DMS114 treated with DMSO at 0.1 percent for 48 hours (cell line): ENCODE measurements around the gene SLC30A4.
"Not testable (repeated sequence)": the region's sequence is repeated elsewhere in the genome, so short reads cannot be mapped to it uniquely, and the experiment has no call there.

ENCODE experiments used
- DNase-seq: peaks from one replicate; lab custom pipeline; 2025; ENCODE audit not compliant: unreplicated experiment; lab: John Stamatoyannopoulos, UW

SLC30A4 gene

DNA sequence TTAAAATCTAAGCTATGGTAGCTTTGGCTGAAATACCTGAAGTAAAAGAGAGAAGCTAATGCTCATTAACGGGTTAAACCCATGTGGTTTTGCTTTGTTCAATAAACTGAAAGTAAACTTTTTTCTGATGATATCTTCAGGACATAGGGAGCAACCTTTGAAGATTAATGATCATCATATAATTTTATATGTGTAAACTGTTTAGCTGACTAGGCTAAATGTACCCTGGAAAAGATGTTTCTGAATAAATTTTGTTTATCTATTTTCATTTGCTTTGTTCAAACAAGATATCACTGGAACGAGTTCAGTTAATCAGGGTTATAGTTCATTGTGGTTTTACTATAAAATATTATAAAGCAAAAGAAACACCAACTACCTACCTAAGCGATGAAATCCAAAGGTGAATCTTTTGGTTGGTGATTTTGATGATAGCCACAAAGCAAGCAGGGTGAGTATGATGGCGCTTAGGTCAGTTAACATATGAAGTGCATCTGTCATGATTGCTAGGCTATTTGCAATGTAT is 11.7 kb downstream of the SLC30A4 start:
- no peak for DNase-seq

DNA sequence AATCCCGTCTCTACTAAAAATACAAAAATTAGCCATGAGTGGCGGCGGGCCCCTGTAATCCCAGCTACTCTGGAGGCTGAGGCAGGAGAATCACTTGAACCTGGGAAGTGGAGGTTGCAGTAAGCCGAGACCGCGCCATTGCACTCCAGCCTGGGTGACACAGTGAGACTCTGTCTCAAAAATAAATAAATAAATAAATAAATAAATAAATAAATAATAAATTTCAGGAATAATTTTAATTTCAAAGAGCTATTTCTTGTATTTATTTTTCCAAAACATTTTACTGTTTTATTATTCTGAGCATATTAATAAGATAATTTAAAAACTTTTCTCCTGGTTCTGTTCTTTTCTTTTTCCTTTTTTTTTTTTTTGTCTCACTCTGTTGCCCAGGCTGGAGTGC is 15.4 kb downstream of the SLC30A4 start:
- DNase-seq, result not testable (repeated sequence)

DNA sequence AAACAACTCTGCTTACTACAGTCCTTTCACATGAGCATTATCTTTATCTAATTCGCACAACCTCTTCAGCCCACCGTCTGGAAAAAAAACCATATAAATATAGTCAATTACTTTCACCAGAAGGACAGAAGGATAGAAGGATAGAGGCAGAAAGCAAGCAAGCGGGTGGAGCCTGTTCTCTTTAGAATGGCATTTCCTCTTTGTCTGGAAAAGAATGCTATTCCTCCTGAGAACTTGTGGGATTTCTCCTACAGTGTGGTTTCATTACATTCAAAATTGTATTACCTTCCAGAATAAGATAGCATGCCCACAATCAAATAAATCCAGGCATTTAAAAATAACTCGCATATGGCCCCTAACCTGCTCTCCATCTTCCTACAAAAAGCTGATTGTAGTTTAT is 23.1 kb downstream of the SLC30A4 start:
- no peak for DNase-seq

DNA sequence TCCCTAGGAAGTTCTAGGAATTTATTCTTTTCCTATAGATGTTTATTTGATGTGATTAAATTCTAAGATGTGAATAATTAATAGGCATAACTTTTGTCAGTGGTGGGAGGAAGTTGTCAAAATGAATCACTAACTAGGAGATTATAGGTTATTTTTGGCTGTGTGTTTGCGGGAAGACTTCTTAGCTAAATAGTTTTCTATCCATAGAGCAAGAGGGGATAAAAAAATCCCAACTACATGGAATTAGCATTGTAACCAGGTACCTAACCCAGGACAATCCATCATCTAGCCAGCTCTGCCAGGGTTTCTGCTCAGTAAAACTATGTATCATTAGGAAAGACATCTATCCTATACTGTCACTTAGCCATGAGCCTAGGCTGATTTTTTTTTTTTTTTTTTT is 23.9 kb downstream of the SLC30A4 start:
- DNase-seq, result no peak

DNA sequence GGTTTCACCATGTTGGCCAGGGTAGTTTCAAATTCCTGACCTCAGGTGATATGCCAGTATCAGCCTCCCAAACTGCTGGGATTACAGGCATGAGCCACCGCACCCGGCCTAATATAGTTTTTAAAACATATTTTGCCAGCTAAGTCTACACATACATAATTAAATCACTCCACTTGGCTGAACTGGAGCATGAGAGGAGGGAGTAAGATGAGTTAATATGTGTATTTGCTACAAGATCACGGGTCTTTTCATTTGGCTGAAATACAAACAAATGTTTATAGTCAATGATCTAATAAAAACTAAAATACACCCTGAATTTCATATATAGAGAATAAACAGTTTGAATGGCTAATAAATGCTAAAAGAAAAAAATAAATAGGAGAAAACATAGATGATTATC is 25.3 kb downstream of the SLC30A4 start:
- DNase-seq, result no peak

DNA sequence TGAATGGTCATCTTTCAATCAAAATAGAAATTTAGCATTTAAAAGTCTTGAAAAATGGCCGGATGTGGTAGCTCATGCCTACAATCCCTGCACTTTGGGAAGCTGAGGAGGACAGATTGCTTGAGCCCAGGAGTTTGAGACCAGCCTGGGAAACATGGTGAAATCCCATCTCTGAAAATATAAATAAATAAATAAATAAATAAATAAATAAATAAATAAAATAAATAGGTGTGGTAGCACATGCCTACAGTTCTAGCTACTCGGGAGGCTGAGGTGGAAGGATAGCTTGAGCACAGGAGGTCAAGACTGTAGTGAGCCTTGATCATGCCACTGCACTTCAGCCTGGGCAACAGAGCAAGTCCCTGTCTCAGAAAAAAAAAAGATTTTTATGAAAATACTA is 25.9 kb downstream of the SLC30A4 start:
- no peak for DNase-seq

DNA sequence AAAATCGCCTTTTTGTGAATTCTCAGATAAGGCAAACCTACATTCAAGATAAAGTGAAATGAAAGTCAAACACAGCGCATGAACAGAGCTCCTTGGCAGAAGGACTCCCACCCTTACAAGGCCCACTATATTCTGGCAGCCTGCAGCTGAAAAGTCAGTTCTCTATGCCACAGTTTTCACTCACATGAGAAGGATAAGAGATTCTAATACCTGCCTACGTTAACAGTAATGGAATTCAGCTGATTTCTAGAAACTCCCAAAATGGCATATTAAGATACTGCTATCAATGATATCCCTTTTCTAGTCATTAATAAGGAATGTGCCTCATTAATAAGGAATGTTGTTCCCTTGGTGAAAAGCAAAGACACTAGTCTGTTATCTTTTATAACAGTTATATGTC is 27.0 kb downstream of the SLC30A4 start:
- no peak for DNase-seq

DNA sequence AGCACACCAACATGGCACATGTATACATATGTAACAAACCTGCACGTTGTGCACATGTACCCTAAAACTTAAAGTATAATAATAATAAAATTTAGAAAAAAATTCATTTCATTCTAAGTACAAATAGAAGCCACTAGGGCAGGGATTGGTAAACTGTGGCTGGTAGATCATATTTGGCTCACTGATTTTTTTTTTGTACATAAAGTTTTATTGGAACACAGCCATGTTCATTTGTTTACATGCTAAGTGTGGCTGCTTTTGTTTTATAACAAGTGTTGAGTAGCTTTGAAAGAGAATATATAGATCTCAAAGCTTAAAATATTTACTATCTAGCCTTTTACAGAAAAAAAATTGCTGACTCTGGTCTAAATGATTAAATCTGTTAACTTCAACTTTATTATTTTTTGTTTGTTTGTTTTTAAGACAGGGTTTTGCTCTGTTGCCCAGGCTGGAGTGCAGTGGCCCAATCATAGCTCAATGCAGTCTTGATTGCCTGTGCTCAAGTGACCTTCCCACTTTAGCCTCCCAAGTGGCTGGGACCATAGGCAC is 32.8 kb downstream of the SLC30A4 start:
- DNase-seq, result no peak

DNA sequence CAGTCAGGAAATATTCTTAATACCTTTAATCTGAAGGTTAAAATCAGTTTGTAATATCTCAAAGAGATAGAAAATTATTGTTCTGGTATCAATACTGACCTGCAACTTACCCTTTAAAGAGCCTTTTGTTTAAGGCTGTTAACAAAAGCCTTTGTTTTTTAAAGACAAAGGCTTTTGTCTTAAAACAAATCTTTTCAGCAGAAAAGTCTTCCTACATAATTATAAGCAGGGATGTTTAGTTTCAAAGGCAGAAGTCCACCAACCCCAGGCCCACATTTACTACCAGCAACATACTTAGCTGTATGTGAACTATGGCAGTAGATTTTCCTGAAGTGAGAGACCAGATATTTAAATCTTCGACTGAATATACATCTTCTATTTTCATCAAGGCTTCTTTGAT is 36.2 kb downstream of the SLC30A4 start:
- DNase-seq, result no peak

DNA sequence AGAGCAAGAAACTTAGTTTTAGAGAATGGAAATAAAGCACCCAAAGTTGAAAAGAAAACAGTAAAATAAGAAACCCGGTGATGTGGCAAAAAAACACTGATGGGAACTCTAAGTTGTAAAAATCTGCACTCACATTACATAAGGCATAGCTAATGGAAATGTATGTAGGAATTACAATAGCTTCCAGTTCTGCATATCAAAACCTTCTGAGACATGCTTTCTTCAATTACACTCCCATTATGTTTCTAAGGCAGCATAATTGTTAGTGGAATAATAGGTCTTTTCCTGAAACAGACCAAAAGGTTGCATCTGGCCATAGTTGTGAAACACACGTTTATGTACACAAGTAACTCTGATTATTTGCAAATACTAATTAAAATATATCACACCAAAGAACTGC is 41.4 kb downstream of the SLC30A4 start:
- DNase-seq, result no peak

DNA sequence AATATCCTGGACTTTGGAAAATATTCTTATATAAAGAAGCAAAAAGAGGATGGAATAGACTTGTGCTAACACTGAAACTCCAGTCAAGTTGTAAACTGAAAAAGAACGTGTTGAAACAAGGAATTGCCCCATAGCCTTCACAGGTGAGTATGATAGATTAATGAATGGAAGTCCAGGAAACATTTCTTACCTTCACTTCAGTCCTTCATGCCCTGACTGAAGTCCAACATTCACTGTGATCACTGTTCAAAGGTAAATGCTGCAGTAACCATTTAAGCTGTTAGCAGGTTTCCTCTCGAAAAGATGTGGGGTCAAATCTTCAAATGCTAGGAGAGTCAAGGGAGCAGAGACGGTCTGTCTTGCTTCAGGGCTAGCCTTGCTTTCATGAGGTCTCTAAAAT is 46.1 kb downstream of the SLC30A4 start:
- no peak for DNase-seq

DNA sequence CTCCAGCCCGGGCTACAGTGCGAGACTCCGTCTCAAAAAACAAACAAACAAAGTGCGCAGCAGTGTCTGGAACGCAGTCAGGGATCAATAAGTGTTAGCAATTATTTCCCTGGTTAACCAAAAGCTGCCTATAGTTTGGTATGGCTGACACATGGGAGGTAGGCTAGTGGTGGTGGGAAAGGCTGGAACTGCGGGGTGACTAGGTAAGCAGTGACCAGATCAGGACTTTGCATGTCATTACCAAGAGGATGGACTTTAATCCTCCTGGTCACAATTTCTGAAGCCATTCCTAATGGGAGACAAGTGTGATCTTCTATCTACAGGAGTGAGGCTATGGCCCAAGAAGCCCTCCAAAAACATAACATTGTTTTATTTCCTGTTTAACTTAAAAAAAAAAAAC is 47.8 kb downstream of the SLC30A4 start:
- no peak for DNase-seq

DNA sequence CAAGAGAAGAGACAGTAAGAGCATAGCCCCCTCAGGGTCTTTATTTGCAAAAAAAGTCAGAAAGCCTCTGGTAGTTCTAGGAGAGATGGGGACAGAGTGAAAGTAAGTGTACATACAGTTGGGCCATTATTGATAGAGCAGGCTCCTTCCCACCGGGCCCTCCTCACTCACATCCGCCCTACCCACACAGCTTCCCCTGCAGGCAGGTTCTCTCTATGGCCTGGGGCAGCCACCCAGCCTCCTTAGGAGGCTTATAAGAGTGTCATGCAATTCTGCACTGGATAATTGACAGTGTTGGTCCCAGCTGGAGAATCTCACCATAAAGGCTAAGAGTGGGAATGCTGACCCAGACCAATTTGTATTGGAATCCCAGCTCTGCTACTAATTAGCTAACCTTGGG is 49.5 kb downstream of the SLC30A4 start:
- DNase-seq, result no peak

DNA sequence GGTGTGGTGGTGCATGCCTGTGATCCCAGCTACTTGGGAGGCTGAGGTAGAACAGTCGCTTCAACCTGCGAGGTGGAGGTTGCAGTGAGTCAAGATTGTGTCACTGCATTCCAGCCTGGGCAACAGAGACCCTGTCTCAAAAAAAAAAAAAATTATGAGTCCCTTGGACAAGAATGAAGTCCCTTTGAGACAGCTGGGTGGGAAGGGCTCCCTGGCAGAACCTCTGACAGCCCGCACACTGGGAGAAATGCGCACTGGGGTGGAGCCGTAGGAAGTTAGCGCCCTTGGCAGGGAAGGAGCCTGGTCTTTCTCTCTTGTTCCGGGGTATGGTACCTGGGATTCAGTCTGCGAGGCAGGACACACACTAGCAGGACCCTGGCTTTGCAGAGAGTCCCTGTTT is 51.4 kb downstream of the SLC30A4 start:
- no peak for DNase-seq

DNA sequence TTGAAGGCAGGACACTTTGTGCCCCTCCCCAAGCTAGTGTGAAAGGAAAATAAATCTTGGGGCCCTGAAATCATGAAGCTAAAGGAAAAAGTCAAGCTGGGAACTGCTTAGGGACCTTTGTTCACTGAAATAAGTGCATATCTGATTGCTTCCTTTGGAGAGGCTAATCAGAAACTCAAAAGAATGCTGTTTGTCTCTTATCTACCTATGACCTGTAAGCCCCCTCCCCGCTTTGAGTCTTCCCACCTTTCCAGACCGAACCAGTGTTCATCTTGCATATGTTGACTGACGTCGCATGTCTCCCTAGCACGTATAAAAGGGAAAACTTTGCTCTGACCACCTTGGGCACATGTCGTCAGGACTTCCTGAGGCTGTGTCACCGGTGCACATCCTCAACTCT is 53.1 kb downstream of the SLC30A4 start:
- no peak for DNase-seq

DNA sequence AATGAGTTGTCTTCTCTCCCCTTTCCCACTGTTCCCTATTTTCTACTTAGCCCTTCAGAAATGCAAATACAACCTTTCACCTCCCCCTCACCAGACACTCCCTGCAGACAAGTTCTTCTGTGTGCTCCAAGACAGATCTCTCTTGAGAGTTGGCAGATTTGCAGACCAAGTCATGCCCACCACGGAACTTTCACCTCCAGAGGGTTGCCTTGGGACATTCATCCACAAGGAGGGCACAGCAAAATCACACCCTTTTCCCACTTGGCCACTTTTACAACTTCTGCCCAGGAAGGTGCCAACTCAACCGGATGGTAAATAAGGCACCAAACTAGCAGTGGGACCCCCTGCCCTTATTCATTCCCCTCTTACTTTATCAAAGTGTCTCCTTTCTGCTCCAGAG is 53.5 kb downstream of the SLC30A4 start:
- no peak for DNase-seq

DNA sequence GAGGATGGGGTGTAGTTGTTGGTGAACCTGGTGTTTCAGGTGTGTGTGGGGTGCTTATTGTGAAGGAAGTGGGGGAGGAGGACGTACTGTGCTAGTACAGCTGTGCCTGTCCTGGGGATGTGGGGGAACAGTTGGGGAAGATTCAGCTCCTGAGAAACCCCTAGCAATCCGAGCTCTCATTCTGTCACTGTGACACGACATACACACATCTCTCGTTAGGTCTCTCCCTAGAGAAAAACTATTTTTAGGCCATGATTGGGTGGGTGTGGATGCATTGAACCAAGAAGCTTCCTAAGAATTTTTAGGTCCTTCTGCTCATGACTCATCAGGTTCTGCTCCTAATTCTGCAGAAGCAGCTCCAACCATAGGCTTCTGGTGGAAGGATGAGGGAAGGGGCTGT is 54.3 kb downstream of the SLC30A4 start:
- no peak for DNase-seq

DNA sequence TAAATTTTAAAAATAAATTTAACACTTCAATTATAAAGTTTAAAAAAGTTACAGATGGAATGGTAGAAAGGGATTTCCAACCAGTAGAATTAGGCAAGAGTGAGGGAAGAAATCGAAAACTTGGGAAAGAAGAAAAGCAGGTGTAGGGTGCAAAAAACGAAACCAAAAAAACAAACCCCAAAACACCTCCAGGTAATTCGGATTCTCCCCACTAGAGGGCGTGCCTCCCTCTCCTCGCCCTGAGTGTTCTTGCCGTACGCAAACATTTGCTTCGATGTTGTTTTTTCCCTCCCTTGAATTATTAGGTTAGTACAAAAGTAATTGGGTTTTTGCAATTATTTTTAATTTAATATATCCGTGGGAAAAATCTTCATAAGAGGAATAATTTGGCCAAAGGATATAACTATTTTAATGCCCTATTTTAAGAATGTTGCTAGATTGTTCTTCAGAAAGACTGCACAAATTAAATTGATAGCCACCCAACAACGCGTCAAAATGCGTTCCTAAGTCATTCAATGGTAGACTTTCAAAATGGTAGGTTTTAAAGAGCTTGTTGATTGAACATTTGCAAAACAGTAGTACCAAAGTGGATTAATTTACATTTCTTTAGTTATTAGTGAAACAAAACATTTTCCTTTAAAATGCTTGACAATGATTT is 63.7 kb downstream of the SLC30A4 start:
- peak; percentile 52 for DNase-seq

DNA sequence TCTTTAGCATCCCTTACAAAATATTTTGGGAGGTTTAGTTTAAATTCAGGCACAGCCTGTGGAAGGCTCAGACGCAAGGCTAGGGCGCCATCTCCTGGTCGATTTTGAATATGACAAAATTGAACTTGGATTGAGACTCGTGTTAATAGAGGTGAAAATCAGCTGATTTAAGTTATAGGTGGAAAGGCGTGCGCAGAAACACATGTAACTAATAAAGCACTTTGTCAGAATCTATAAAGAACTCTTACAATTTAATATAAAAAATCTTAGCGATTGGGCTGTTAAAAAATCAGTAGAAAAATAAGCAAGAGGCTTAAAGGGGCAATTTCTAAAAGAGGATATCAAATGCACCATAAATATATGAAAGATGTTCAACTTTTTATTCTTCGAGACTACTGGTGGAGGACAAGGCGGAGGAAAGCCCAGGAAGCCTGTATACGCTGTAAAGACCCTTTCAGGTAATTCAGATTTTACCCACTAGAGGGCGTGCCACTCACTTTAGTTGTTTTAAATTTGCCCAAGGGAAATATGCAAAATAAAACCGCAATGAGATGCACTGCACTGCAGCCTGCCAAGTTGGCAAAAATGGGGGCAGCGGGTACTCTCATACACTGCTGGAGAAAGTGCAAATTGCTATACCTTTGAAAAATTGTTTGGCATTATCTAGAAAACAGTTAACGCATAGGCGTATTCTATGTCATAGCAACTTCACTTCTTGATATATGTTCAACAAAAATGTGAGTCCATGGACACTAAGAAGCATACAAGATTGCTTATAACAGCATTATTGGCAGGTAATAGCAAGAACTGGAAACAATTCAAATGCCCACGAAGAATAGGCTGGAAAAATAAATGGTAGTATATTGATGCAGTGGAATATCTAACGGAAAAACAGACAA is 64.7 kb downstream of the SLC30A4 start:
- DNase-seq, result peak; percentile 79

DNA sequence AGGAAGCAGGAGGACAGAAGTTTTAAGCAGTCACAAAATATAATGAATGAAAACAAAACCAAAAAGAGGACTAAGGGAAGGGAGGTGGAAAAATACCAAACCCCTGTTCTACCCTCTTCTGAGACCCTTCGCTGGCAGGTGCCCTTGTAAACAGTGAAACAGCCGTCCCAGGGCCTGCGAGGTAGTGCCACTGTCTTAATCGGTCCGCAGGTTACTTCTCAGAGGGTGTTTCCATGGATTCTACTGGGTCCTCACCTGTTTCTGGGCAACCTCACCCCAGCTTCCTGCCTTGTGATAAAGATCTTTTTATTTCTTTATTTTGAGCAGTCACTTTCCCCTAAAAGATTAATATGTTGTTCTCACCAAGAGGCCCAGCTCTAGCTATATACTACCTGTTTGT is 65.3 kb downstream of the SLC30A4 start:
- DNase-seq, result no peak

DNA sequence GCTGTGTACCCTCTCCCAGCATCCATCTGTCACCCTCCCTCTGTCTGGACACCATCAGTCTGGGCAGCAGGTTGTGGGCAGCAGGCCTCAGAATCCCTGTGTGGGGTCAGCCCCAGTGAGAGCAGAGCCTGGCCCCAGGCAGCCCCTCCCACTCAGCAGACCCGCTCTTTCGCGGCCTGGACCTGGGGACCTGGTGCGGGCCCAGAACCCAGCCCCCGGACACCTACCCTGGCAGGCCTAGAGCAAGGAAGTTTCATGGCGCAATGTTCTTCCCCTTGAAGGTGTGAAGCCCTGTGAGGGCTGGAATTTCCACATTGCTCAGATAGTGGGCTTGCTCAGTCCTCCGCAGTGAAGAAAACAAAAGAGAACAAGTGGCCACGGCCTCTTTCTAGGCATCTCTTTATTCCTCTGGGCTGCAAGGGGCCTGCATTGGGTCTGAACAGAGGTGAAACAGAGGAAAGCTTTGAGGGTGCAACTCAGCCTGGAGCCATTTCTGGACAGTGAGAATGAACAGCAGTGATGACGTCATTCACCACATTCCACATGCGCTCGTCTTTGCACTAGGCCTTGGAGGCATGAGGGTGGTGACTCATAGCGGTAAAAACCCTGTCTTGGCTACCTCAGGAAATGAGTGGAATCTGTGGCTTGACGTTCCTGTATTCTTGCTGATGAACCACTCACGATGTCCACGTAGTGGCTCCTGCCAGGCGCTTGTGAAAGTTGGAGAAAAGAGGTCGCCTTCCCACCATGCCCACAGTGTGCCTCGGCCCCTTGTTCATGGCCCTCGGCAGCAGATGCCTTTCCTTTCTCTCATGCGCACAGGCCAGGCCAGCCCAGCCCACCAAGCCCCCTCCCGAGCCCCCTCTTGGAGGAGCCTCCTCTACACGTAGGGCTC is 66.1 kb downstream of the SLC30A4 start:
- no peak for DNase-seq
